Measurements from ENCODE around the gene ANKZF1. TPM values are rescaled to one million over a fixed set of nuclear protein-coding genes. Genes with fewer than 3 reads are reported as not detected.

ANKZF1 gene
- total and polyA plus RNA-seq, 8 donors, result 17.7 to 85.0 (median 31.3) TPM

- H3K27me3 ChIP-seq, result no peaks in the 10 kb centered on the region
- H3K9me3 ChIP-seq, result no peaks in the 10 kb centered on the region
- ATAC-seq, result no peak
- no peak overlapping the region for H3K4me3 ChIP-seq
- FAIRE-seq, result no peak
- H3K27ac ChIP-seq, result no peak overlapping the region
- DNase-seq, result no peak
- 88 to 93% methylated on average over 16 to 19 of the region's 19 CpGs for WGBS, 2 donors
- H3K4me1 ChIP-seq, result peaks cover 7 to 20% (median 17%) of the 10 kb centered on the region in 3 donors
- no peak for TF ChIP-seq CTCF (IDR thresholded peaks at IDR 0.05)
- peaks cover 11 to 58% (median 33%) of the 10 kb centered on the region in 3 donors for H3K36me3 ChIP-seq
- intact Hi-C loops (cut with DNase I), result no loop called here
Observed at GRCh38 chr2:219220652-219221402, 8.8 kb upstream of the ANKZF1 start.

GRCh38 chr2:219221957-219222518 lies 7.6 kb upstream of the ANKZF1 start:
- Histone ChIP-seq H3K36me3 (peaks cover 11 to 58% (median 33%) of the 10 kb centered on the region in 3 donors), H3K9me3 (no peaks in the 10 kb centered on the region), H3K4me1 (peaks cover 7 to 20% (median 17%) of the 10 kb centered on the region in 3 donors), H3K27ac (no peak overlapping the region), H3K27me3 (no peaks in the 10 kb centered on the region), H3K4me3 (no peak overlapping the region)
- no peak for TF ChIP-seq CTCF (IDR thresholded peaks at IDR 0.05)
- FAIRE-seq (no peak), DNase-seq (no peak), ATAC-seq (no peak)
- 92 to 94% methylated on average over 16 of the region's 16 CpGs for WGBS, 2 donors
- intact Hi-C loops (cut with DNase I), result no loop called here

GRCh38 chr2:219223831-219224610 lies 5.6 kb upstream of the ANKZF1 start:
- Histone ChIP-seq H3K4me3 (no peak overlapping the region), H3K4me1 (peaks cover 15 to 18% (median 15%) of the 10 kb centered on the region in 3 donors), H3K27ac (no peak overlapping the region), H3K9me3 (no peaks in the 10 kb centered on the region), H3K27me3 (no peaks in the 10 kb centered on the region), H3K36me3 (peaks cover 11 to 58% (median 33%) of the 10 kb centered on the region in 3 donors)
- ATAC-seq, result no peak
- intact Hi-C loops (cut with DNase I), result no loop called here
- WGBS, 2 donors, result 92% methylated on average over 31 of the region's 31 CpGs
- no peak for TF ChIP-seq CTCF (IDR thresholded peaks at IDR 0.05)
- DNase-seq, result no peak
- FAIRE-seq, result no peak

GRCh38 chr2:219225350-219225749 lies 4.3 kb upstream of the ANKZF1 start:
- H3K9me3 ChIP-seq, result no peaks in the 10 kb centered on the region
- H3K27me3 ChIP-seq, result no peaks in the 10 kb centered on the region
- H3K4me3 ChIP-seq, result no peak overlapping the region
- intact Hi-C loops (cut with DNase I), result no loop called here
- no peak for TF ChIP-seq CTCF (IDR thresholded peaks at IDR 0.05)
- peaks cover 8 to 12% (median 11%) of the 10 kb centered on the region in 3 donors for H3K4me1 ChIP-seq
- ATAC-seq (no peak), FAIRE-seq (no peak), DNase-seq (no peak)
- H3K27ac ChIP-seq, result no peak overlapping the region
- peaks cover 11 to 51% (median 33%) of the 10 kb centered on the region in 3 donors for H3K36me3 ChIP-seq
- 84% methylated on average over 3 of the region's 3 CpGs for WGBS, 2 donors
